Islet precursor cell (in vitro differentiated cells): ENCODE data around the gene SPATA12.

Experiments
- DNase-seq: peaks from one replicate; pipeline ENCODE4 v3.0.0-alpha.2; 2018

SPATA12 gene

GRCh38 chr3:57120451-57121174 is 60.1 kb downstream of the SPATA12 start:
- no peak for DNase-seq
